GM12891 (cell line): ENCODE data around the gene RAB5IF.
"Not testable (repeated sequence)": the region's sequence is repeated elsewhere in the genome, so short reads cannot be mapped to it uniquely, and the experiment has no call there.

Experiments used
- PAX5 ChIP-seq: IDR thresholded peaks from 2 replicates; pipeline ENCODE4 v1.6.1; 2011; ENCODE audit warnings: low read length, moderate library complexity, mild to moderate bottlenecking; ENCODE audit not compliant: insufficient read depth, severe bottlenecking
- POLR2A ChIP-seq: IDR thresholded peaks from 2 replicates; pipeline ENCODE4 v1.6.1; 2011; ENCODE audit warnings: low read depth, low read length, control low read depth
- POLR2AphosphoS5 ChIP-seq: IDR thresholded peaks from 2 replicates; pipeline ENCODE4 v1.6.1; 2011; ENCODE audit warnings: low read depth, low read length, control low read depth
- SPI1 ChIP-seq: IDR thresholded peaks from 2 replicates; pipeline ENCODE4 v1.6.1; 2011; ENCODE audit warnings: low read depth, low read length, control low read depth
- TAF1 ChIP-seq: IDR thresholded peaks from 2 replicates; pipeline ENCODE4 v1.6.1; 2011; ENCODE audit warnings: low read depth, low read length, control low read depth

- TF ChIP-seq POLR2AphosphoS5, POLR2A, TAF1, PAX5, SPI1: not testable (repeated sequence)
These were observed 41.4 kb upstream of the RAB5IF start for GRCh38 chr20:36564078-36564725.
